ENCODE results near the gene RAB8B.

GRCh38 chr15:63301088-63301487, 111.7 kb downstream of the RAB8B start:
- TF ChIP-seq POLR2A (IDR thresholded peaks at IDR 0.05; ENCODE audit: low read depth): no peak
- TF ChIP-seq, protein P1, sequence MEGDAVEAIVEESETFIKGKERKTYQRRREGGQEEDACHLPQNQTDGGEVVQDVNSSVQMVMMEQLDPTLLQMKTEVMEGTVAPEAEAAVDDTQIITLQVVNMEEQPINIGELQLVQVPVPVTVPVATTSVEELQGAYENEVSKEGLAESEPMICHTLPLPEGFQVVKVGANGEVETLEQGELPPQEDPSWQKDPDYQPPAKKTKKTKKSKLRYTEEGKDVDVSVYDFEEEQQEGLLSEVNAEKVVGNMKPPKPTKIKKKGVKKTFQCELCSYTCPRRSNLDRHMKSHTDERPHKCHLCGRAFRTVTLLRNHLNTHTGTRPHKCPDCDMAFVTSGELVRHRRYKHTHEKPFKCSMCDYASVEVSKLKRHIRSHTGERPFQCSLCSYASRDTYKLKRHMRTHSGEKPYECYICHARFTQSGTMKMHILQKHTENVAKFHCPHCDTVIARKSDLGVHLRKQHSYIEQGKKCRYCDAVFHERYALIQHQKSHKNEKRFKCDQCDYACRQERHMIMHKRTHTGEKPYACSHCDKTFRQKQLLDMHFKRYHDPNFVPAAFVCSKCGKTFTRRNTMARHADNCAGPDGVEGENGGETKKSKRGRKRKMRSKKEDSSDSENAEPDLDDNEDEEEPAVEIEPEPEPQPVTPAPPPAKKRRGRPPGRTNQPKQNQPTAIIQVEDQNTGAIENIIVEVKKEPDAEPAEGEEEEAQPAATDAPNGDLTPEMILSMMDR (IDR thresholded peaks at IDR 0.05): no peak
- TF ChIP-seq EP300 (IDR thresholded peaks at IDR 0.05): no peak
